HG03108 (cell line): ENCODE data around the gene GORASP2.
"Not testable (repeated sequence)": the region's sequence is repeated elsewhere in the genome, so short reads cannot be mapped to it uniquely, and the experiment has no call there.

Experiments
- ATAC-seq: cut with Tn5 transposase; IDR thresholded peaks from one replicate; pipeline ENCODE4 v1.9.1; 2021; ENCODE audit warnings: moderate library complexity; ENCODE audit not compliant: unreplicated experiment

GORASP2 gene

GRCh38 chr2:170928824-170929685, at the start of gene GORASP2:
GORASP2 (plus strand) TSS chr2:170929253; CDS start chr2:170929341, 88 bp downstream.
- ATAC-seq = peak; percentile 90

- ATAC-seq = no peak
Measured at GRCh38 chr2:170881840-170882239, 47.2 kb upstream of the GORASP2 start.

GRCh38 chr2:170882758-170883157, 46.3 kb upstream of the GORASP2 start:
- ATAC-seq = no peak

- ATAC-seq = no peak
Measured at GRCh38 chr2:170883683-170884082, 45.4 kb upstream of the GORASP2 start.

- no peak for ATAC-seq
Measured at GRCh38 chr2:170885130-170885791, 43.8 kb upstream of the GORASP2 start.

GRCh38 chr2:170886386-170886785, 42.7 kb upstream of the GORASP2 start:
- no peak for ATAC-seq

GRCh38 chr2:170887496-170887895, 41.6 kb upstream of the GORASP2 start:
- ATAC-seq = no peak

GRCh38 chr2:170887896-170888295, 41.2 kb upstream of the GORASP2 start:
- no peak for ATAC-seq

- no peak for ATAC-seq
Measured at GRCh38 chr2:170891893-170892292, 37.2 kb upstream of the GORASP2 start.

- ATAC-seq = no peak
Measured at GRCh38 chr2:170892391-170892951, 36.6 kb upstream of the GORASP2 start.

- no peak for ATAC-seq
Measured at GRCh38 chr2:170895023-170895757, 33.9 kb upstream of the GORASP2 start.

GRCh38 chr2:170896622-170897021, 32.4 kb upstream of the GORASP2 start:
- ATAC-seq = no peak

GRCh38 chr2:170897108-170897507, 31.9 kb upstream of the GORASP2 start:
- ATAC-seq = no peak

GRCh38 chr2:170905864-170906263, 23.2 kb upstream of the GORASP2 start:
- ATAC-seq = no peak

GRCh38 chr2:170911314-170911889, 17.7 kb upstream of the GORASP2 start:
- no peak for ATAC-seq

GRCh38 chr2:170914994-170915666, 13.9 kb upstream of the GORASP2 start:
- not testable (repeated sequence) for ATAC-seq

GRCh38 chr2:170917219-170917913, 11.7 kb upstream of the GORASP2 start:
- ATAC-seq = no peak

- no peak for ATAC-seq
Measured at GRCh38 chr2:170917957-170918356, 11.1 kb upstream of the GORASP2 start.

GRCh38 chr2:170921873-170922272, 7.2 kb upstream of the GORASP2 start:
- ATAC-seq = not testable (repeated sequence)
